GM03348 (cell line): ENCODE measurements around the gene ZKSCAN5.

Source experiments
- DNase-seq: peaks from one replicate; pipeline ENCODE4 v3.0.0; 2012; ENCODE audit warnings: low spot score

Gene ZKSCAN5

GRCh38 chr7:99504603-99505323 lies at the start of gene ZKSCAN5:
Gene ZKSCAN5 (plus strand): TSS chr7:99504662. CDS start chr7:99506045, 1,383 bp downstream.
- DNase-seq: peak; percentile 98

DNA sequence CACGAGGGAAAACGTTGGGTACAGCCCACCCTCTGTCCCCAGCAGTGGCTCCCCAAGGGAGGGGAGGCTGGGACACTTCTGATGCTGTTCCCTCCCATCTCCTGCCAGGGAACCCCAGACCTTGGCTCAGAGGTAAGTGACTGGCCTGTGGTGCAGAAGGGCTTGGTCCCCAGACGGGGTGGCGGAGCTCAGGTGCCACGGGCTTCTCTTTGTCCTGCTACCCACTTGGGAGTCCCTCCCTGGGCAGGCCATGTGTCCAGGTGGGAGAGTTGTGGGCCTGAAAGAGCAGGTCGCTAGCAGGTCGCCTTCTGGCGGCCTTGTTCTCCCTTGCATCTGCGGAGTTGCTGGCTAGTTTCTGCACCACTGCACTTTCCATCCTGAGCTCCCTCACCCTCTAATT lies 48.6 kb upstream of the ZKSCAN5 start:
- no peak for DNase-seq

DNA sequence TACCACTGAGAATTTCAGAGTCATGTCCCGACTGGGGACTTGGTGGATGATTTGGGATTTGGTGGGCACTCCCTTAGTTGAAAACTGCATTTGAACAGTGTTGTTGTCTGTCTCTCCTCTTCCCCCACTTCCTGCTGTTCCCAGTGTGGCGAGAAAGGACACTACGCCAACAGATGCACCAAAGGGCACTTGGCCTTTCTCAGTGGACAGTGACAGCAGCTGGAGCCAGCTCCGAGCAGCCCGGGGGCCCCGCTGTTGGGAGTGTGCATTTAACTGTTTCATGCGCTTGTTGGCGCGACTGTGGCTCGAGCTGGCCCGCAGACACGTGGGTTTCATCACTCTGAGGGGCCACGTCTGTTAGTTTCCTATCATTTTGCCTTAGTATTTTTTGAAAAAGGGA lies 48.2 kb upstream of the ZKSCAN5 start:
- DNase-seq: no peak

GRCh38 chr7:99457050-99457649 lies 47.3 kb upstream of the ZKSCAN5 start:
- no peak for DNase-seq

GRCh38 chr7:99457650-99458493 lies 46.6 kb upstream of the ZKSCAN5 start:
- no peak for DNase-seq

DNA sequence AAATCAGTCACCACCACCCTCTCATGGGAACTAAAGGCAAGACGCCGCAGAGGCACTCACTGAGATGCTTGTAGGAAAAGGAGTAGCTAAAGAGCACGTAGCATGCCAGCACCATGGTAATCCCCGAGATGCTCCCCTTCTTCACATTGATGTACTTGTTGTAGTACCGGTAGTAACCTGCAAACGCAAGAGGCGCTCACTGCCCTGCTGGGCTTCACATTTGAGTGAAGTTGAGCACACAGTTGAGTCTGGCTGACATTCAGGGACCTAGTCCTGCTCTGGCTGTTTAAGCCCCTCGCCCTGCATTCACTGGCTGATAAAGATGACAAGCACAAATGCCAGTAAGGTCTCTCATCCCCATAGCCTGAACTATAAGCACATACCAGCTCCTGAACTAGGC lies 45.4 kb upstream of the ZKSCAN5 start:
- DNase-seq: no peak

DNA sequence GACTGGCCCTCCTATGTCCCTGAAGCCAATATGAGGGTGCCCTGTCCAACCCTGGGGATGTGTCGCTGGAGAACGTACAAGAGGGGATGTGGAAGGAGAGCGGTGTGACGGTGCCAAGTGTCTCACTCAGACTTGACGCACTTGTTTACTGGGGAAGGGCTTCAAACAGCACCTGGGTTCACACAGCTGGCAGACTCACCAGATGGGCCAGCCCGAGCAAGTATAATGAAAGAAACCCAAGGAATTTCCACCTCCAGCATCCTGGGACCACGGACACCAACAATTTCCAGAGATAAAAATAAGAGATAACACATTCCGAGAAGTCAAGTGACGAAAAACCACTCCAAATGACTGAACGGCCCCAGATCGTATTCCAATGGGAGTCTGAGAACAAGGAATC lies 43.8 kb upstream of the ZKSCAN5 start:
- DNase-seq: no peak

- DNase-seq: no peak
These were observed 43.2 kb upstream of the ZKSCAN5 start for GRCh38 chr7:99461221-99461620.

- DNase-seq: no peak
These were observed 39.1 kb upstream of the ZKSCAN5 start for GRCh38 chr7:99465421-99465768.

- DNase-seq: no peak
These were observed 36.0 kb upstream of the ZKSCAN5 start for GRCh38 chr7:99468336-99468918.

GRCh38 chr7:99469381-99470065 lies 34.9 kb upstream of the ZKSCAN5 start:
- no peak for DNase-seq

GRCh38 chr7:99472561-99473314 lies 31.7 kb upstream of the ZKSCAN5 start, which contains the start of gene ZNF789:
Gene ZNF789 (plus strand): TSS chr7:99472890. CDS start chr7:99476457, 3,567 bp downstream.
- DNase-seq: peak; percentile 99

- peak; percentile 87 for DNase-seq
These were observed 31.2 kb upstream of the ZKSCAN5 start for GRCh38 chr7:99473315-99473596.

- no peak for DNase-seq
These were observed 28.4 kb upstream of the ZKSCAN5 start for GRCh38 chr7:99476107-99476506.

GRCh38 chr7:99478464-99479440 lies 25.7 kb upstream of the ZKSCAN5 start:
- peak; percentile 55 for DNase-seq

DNA sequence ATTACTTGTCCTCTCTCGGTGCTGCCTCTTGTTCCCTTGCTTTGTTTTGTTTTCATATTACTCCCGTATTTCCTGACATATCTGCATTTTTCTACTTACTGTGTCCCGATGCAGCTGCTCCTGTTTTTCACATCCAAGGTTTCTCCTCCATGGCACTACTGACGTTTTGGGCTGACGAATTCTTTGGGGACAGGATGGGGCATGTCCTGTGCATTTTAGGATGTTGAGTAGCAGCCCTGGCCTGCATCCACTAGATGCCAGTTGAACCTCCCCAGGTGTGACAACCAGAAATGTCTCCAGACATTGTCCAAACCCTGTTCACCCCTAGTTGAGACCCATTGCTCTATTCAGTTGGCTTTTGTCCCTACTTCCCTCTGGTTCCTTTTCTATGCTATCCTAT lies 19.4 kb upstream of the ZKSCAN5 start:
- DNase-seq: no peak

GRCh38 chr7:99489235-99489634 lies 15.2 kb upstream of the ZKSCAN5 start:
- DNase-seq: no peak

DNA sequence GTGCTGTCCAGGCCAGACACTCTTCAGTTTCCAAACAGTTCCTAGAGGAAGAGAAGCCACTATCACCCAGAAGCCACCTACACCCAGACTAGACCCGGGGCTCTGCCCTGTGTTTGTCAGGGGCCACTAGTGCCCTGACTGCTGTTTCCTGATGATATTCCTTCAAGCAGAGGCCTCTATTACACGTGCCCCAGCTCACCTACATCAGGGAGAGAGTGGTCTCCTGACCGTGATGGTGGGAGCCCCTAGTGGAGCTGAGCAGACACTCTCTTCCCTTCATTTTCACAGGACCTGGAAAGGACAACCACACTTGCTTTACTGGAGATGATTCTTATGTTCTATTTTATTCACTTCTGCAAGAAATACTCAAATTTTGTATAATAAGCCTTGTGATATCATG lies 13.6 kb upstream of the ZKSCAN5 start:
- no peak for DNase-seq

DNA sequence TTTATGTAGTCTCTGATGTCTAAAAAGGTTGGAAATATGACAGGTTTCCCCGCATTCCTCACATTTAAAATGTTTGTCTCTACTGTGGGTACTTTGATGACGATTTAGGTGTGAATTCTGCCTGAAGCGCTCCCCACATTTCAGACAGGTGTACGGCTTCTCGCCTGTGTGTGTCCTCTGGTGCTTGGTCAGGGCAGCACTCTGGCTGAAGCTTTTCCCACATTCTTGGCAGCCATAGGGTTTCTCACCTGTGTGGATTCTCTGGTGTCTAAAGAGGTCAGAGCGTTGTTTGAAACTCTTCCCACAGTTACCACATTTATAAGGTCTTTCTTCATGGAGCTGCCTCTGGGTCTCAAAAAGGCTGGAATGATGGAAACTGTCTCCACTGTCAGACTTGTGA lies 10.6 kb upstream of the ZKSCAN5 start:
- DNase-seq: no peak
